GM12873 (cell line): ENCODE measurements around the gene MALT1.

Source experiments
- CTCF ChIP-seq: IDR thresholded peaks from 2 replicates; pipeline ENCODE4 v1.5.1; 2012; ENCODE audit warnings: low read depth, mild to moderate bottlenecking, moderate library complexity, low read length, control low read depth; ENCODE audit not compliant: insufficient read depth; ENCODE audit errors: missing control alignments

Gene MALT1

DNA sequence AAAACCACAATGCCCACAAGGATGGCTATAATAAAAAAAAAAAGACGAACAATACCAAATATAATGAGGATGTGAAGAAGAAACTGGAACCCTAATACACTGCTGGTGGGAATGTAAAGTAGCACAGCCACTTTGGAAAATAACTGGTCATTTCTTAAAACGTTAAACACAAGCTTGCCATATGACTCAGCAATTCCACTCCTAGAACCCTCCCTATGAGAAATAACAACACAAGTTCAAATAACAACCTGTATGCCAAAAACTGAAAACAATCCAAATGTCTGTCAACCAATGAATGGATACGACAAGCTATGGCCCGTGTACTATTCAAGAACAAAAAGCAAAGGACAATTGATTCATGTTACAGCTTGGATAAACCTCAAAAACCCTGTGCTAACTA lies 35.4 kb upstream of the MALT1 start:
- no peak for TF ChIP-seq CTCF

DNA sequence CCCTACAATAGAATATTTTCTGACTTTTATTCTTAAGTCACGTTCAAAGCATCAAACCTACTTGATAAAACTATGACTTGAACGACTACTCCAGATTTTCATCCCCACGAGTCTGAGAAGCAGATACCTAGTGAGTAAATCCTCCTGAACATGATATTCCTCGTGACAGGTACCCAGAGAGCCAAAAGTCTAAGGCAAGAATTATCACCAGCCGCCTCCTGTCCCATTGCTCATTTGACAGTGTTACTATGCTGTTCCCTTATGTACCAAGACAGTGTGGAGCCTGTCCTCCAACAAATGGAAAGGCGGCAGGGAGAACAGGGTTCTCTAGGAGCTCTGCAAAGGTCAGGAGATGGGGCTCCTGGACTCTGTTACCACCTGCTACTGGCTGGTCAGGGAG lies 34.1 kb upstream of the MALT1 start:
- TF ChIP-seq CTCF, result no peak

- no peak for TF ChIP-seq CTCF
Measured at GRCh38 chr18:58637946-58638345, 33.3 kb upstream of the MALT1 start.

DNA sequence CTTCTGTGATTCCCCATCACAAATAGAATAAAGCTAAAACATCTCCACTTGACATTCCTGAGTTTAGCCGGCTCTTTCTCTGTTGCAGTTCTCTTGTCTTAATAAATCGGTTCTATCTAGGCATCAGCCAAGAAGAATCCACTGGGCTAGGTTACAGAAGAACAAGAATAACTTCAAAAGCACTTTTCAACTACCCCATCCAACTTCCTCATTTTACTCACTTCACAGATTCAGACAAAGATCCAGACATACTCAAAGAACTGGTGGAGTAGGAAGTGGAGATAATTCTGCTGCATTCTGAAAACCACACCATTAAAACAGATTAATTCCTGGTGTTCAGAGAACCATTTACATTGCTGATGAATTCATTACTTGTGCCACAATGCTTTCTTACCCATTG lies 32.8 kb upstream of the MALT1 start:
- no peak for TF ChIP-seq CTCF

GRCh38 chr18:58639237-58639636 lies 32.0 kb upstream of the MALT1 start:
- TF ChIP-seq CTCF, result no peak

DNA sequence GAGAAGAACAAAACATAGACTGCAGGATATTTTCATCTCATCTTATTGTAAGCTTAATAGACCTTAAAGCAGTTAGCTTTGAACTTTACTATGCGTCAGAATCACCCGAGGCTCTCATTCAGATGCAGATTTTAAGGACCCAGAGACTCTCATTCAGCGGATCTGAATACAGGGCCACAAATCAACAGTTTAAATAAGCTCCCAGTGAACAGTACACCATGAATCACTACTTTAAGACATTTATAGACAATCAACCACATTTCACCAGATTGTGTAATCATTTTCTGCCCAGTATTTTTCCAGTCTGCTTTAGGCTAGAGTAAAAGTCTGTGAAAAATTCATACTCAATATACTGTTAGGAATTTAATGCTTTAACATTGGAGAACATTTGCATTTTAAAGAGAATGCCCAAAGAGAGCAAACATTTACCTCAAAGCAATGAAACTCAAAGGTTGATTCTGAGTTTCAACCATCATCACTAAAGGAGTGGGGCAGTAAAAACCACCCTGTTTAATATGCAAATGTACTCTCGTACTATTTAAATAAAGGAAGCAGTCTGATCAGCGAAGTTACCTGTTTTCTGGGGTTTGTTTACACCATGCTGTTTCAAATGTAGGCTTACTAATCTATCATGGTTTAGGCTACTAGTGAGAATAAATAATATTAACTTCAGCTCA lies 31.4 kb upstream of the MALT1 start:
- TF ChIP-seq CTCF, result no peak

DNA sequence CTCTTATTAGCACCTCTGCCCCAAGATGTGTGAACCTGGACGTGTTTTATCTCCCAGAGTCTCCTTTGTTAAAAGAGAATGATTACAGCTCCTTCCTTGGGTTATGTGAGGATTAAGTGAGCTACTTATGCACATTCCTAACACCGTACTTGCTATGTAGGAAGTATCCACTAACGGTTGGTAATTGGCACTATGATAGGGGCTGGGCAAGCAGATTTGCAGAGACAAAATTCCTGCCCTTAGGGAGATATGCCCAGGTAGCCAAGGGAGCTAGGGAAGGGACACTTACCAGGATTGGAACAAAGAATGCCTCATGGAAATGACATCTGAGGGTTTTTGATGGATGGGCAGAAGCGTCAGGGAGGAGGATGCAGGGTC lies 30.8 kb upstream of the MALT1 start:
- no peak for TF ChIP-seq CTCF
